Measurements from ENCODE around the gene ZNF45. TPM values are rescaled to one million over a fixed set of nuclear protein-coding genes. Genes with fewer than 3 reads are reported as not detected.

ZNF45 gene
- total and polyA plus RNA-seq, 2 of the 13 experiments (the other 11 are each of a cell fraction or from before 2014, with no cell fraction given), result 2.4 to 11.3 TPM

DNA sequence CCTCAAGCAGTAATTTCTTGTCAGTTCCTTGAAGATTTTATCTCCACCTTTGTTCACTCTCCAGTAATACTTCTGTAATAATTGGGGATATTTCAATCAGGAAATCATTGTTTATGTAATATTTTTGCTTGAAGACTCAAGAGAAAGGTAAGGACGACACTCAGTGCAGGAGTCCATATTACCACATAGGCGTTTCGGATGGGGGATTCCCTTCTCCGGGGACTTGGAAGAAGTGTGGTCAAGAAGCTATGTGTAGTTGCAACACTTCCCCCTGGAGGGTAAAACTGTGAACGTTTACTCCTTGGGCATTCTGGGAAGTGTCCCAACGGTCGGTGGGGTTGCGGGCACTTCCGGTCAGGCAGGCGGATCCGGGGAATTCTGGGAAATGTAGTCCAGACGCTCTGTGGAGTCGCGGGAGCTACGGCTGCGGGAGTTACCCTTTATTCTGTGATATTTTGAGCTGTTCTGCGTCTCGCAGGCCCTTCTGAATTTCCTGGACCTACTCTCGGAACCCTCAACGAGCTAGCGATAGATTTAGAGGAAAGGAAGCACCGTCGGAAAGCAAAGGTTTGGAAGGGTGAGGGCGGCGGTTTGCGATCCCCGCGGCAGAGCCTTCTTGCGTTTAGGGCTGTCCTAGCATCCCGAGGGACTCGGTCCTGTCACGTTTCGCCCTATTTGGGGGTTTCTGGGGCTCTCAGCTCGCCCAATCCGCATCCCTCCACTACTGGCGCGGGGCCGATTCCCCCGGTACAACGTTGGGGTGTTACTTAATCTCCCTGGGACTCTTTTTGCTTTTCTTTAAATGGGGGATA is 16.0 kb upstream of the ZNF45 start, which contains the start of gene ZNF221 (continued):
- TF ChIP-seq ZFP91 (CRISPR knock-in tag; IDR thresholded peaks at IDR 0.05; ENCODE audit: borderline replicate concordance) (peak; percentile 36; the same call in 1 of the 2 replicates), PRDM15 (CRISPR knock-in tag; IDR thresholded peaks at IDR 0.05) (no peak), ZNF335 (CRISPR knock-in tag; IDR thresholded peaks at IDR 0.05) (peak; percentile 88; the same call in 1 of the 2 replicates), ZZZ3 (CRISPR knock-in tag; IDR thresholded peaks at IDR 0.05; ENCODE audit: borderline replicate concordance) (no peak), NFYB (CRISPR knock-in tag; IDR thresholded peaks at IDR 0.05) (peak; percentile 29), ZNF891 (CRISPR knock-in tag; IDR thresholded peaks at IDR 0.05) (no peak; the same call in 1 of the 2 replicates), MYC (CRISPR knock-in tag; IDR thresholded peaks at IDR 0.05; ENCODE audit: borderline replicate concordance) (peak; percentile 24; the same call in 1 of the 2 replicates), NCOR1 (IDR thresholded peaks at IDR 0.05; ENCODE audit: borderline replicate concordance, low read length) (no peak), RELA (CRISPR knock-in tag; IDR thresholded peaks at IDR 0.05) (no peak; the same call in 1 of the 2 replicates), SMARCE1 (IDR thresholded peaks at IDR 0.05; ENCODE audit: borderline replicate concordance) (no peak), ZSCAN9 (CRISPR knock-in tag; IDR thresholded peaks at IDR 0.05; ENCODE audit: borderline replicate concordance) (no peak)
- TF ChIP-seq, protein P1, sequence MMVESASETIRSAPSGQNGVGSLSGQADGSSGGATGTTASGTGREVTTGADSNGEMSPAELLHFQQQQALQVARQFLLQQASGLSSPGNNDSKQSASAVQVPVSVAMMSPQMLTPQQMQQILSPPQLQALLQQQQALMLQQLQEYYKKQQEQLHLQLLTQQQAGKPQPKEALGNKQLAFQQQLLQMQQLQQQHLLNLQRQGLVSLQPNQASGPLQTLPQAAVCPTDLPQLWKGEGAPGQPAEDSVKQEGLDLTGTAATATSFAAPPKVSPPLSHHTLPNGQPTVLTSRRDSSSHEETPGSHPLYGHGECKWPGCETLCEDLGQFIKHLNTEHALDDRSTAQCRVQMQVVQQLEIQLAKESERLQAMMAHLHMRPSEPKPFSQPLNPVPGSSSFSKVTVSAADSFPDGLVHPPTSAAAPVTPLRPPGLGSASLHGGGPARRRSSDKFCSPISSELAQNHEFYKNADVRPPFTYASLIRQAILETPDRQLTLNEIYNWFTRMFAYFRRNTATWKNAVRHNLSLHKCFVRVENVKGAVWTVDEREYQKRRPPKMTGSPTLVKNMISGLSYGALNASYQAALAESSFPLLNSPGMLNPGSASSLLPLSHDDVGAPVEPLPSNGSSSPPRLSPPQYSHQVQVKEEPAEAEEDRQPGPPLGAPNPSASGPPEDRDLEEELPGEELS (CRISPR knock-in tag; IDR thresholded peaks at IDR 0.05), result no peak
- TF ChIP-seq, protein P2, sequence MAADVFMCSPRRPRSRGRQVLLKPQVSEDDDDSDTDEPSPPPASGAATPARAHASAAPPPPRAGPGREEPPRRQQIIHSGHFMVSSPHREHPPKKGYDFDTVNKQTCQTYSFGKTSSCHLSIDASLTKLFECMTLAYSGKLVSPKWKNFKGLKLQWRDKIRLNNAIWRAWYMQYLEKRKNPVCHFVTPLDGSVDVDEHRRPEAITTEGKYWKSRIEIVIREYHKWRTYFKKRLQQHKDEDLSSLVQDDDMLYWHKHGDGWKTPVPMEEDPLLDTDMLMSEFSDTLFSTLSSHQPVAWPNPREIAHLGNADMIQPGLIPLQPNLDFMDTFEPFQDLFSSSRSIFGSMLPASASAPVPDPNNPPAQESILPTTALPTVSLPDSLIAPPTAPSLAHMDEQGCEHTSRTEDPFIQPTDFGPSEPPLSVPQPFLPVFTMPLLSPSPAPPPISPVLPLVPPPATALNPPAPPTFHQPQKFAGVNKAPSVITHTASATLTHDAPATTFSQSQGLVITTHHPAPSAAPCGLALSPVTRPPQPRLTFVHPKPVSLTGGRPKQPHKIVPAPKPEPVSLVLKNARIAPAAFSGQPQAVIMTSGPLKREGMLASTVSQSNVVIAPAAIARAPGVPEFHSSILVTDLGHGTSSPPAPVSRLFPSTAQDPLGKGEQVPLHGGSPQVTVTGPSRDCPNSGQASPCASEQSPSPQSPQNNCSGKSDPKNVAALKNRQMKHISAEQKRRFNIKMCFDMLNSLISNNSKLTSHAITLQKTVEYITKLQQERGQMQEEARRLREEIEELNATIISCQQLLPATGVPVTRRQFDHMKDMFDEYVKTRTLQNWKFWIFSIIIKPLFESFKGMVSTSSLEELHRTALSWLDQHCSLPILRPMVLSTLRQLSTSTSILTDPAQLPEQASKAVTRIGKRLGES (CRISPR knock-in tag; IDR thresholded peaks at IDR 0.05; ENCODE audit: borderline replicate concordance), result no peak
